H9 (cell line): ENCODE data around the gene ATP1A2. TPM values are rescaled to one million over a fixed set of nuclear protein-coding genes. Genes with fewer than 3 reads are reported as not detected.
A peak's percentile ranks its signal among the peaks of the same experiment; 100 is the strongest.

Experiments
- DNase-seq: peaks from one replicate; pipeline ENCODE4 v3.0.0-alpha.2; 2017
- H2AFZ ChIP-seq: one replicate; pipeline ENCODE4 v1.6.1; 2013; ENCODE audit warnings: mild to moderate bottlenecking, low read length, control low read depth, moderate library complexity
- H2AK5ac ChIP-seq: 2 replicates; pipeline ENCODE4 v1.6.1; 2013; ENCODE audit warnings: low read length, control low read depth, mixed read lengths; ENCODE audit not compliant: insufficient read length
- H2BK120ac ChIP-seq: one replicate; pipeline ENCODE4 v1.6.1; 2013; ENCODE audit warnings: low read depth, mild to moderate bottlenecking, low read length, control low read depth, inconsistent platforms; ENCODE audit not compliant: poor library complexity, severe bottlenecking
- H2BK12ac ChIP-seq: 2 replicates; pipeline ENCODE4 v1.6.1; 2013; ENCODE audit warnings: low read length, control low read depth, mixed read lengths, low read depth; ENCODE audit not compliant: insufficient read length
- H2BK15ac ChIP-seq: 2 replicates; pipeline ENCODE4 v1.6.1; 2013; ENCODE audit warnings: low read depth, low read length, control low read depth
- H2BK20ac ChIP-seq: one replicate; pipeline ENCODE4 v1.6.1; 2013; ENCODE audit warnings: low read depth, mild to moderate bottlenecking, low read length, control low read depth, inconsistent platforms; ENCODE audit not compliant: poor library complexity, severe bottlenecking
- H2BK5ac ChIP-seq: 2 replicates; pipeline ENCODE4 v1.6.1; 2013; ENCODE audit warnings: low read length, control low read depth, mixed read lengths; ENCODE audit not compliant: insufficient read length
- H3K14ac ChIP-seq: 2 replicates; pipeline ENCODE4 v1.6.1; 2013; ENCODE audit warnings: low read length, control low read depth; ENCODE audit not compliant: insufficient read depth
- H3K18ac ChIP-seq: 2 replicates; pipeline ENCODE4 v1.6.1; 2013; ENCODE audit warnings: low read depth, mild to moderate bottlenecking, mixed read lengths, low read length, control low read depth; ENCODE audit not compliant: insufficient read length
- H3K23ac ChIP-seq: 2 replicates; pipeline ENCODE4 v1.6.1; 2013; ENCODE audit warnings: low read length, control low read depth, mixed read lengths, low read depth; ENCODE audit not compliant: insufficient read length
- H3K23me2 ChIP-seq: 2 replicates; pipeline ENCODE4 v1.6.1; 2013; ENCODE audit warnings: low read depth, mild to moderate bottlenecking, mixed read lengths, low read length, control low read depth; ENCODE audit not compliant: insufficient read length, poor library complexity, severe bottlenecking
- H3K27ac ChIP-seq: 2 replicates; pipeline ENCODE4 v1.5.1; 2013; ENCODE audit warnings: low read length, control low read depth, mixed read lengths, low read depth; ENCODE audit not compliant: insufficient read length
- H3K27me3 ChIP-seq: 2 replicates; pipeline ENCODE4 v1.6.1; 2013; ENCODE audit warnings: low read length, control low read depth, inconsistent platforms; ENCODE audit not compliant: insufficient read depth
- H3K4ac ChIP-seq: 2 replicates; pipeline ENCODE4 v1.6.1; 2013; ENCODE audit warnings: low read depth, mild to moderate bottlenecking, control low read depth, inconsistent platforms, low read length, moderate library complexity
- H3K4me1 ChIP-seq: 2 replicates; pipeline ENCODE4 v1.6.1; 2013; ENCODE audit warnings: low read length, control low read depth, inconsistent platforms; ENCODE audit not compliant: insufficient read depth
- H3K4me2 ChIP-seq: 2 replicates; pipeline ENCODE4 v1.6.1; 2013; ENCODE audit warnings: low read length, control low read depth, mixed read lengths; ENCODE audit not compliant: insufficient read length, insufficient read depth
- H3K56ac ChIP-seq: 2 replicates; pipeline ENCODE4 v1.6.1; 2013; ENCODE audit warnings: low read depth, mild to moderate bottlenecking, mixed read lengths, low read length, control low read depth; ENCODE audit not compliant: insufficient read length
- H3K79me1 ChIP-seq: 2 replicates; pipeline ENCODE4 v1.6.1; 2013; ENCODE audit warnings: low read depth, mild to moderate bottlenecking, moderate library complexity, low read length, control low read depth, inconsistent platforms; ENCODE audit not compliant: insufficient read depth, poor library complexity, severe bottlenecking
- H3K79me2 ChIP-seq: 2 replicates; pipeline ENCODE4 v1.6.1; 2013; ENCODE audit warnings: low read length, control low read depth, inconsistent platforms; ENCODE audit not compliant: insufficient read depth
- H3K9ac ChIP-seq: 2 replicates; pipeline ENCODE4 v1.6.1; 2013; ENCODE audit warnings: low read length, control low read depth, mixed read lengths; ENCODE audit not compliant: insufficient read length; ENCODE audit errors: extremely low read depth
- H3K9me3 ChIP-seq: one replicate; pipeline ENCODE4 v1.6.1; 2013; ENCODE audit warnings: low read depth, low read length, inconsistent platforms; ENCODE audit not compliant: control insufficient read depth
- H3T11ph ChIP-seq: one replicate; pipeline ENCODE4 v1.6.1; 2013; ENCODE audit warnings: mild to moderate bottlenecking, low read length, control low read depth, inconsistent platforms
- H4K20me1 ChIP-seq: one replicate; pipeline ENCODE4 v1.6.1; 2013; ENCODE audit not compliant: control insufficient read depth, insufficient read length, insufficient read depth
- H4K5ac ChIP-seq: 2 replicates; pipeline ENCODE4 v1.6.1; 2013; ENCODE audit warnings: low read depth, mild to moderate bottlenecking, mixed read lengths, low read length, control low read depth; ENCODE audit not compliant: insufficient read length
- H4K8ac ChIP-seq: replicated peaks from 2 replicates; pipeline ENCODE4 v1.6.1; 2013; ENCODE audit warnings: low read length, control low read depth, mixed read lengths, low read depth; ENCODE audit not compliant: insufficient read length
- H4K91ac ChIP-seq: 2 replicates; pipeline ENCODE4 v1.6.1; 2013; ENCODE audit warnings: low read depth, mild to moderate bottlenecking, moderate library complexity, mixed read lengths, low read length, control low read depth; ENCODE audit not compliant: insufficient read length
- H3K27ac Mint-ChIP-seq, 3 experiments: 2 replicates in 2 of 3; 3 replicates in 1 of 3; pipeline ENCODE4 v1.8.0; 2020 to 2021; ENCODE audit warnings: mixed read lengths in 3 of 3, mild to moderate bottlenecking in 1 of 3, moderate library complexity in 1 of 3
- H3K27me3 Mint-ChIP-seq: 2 replicates; pipeline ENCODE4 v1.8.0; 2021; ENCODE audit warnings: low read depth, mild to moderate bottlenecking, moderate library complexity, mixed read lengths
- H3K36me3 Mint-ChIP-seq, 3 experiments: 2 replicates in 2 of 3; 3 replicates in 1 of 3; pipeline ENCODE4 v1.8.0; 2020 to 2021; ENCODE audit warnings: low read depth in 3 of 3, mixed read lengths in 3 of 3; ENCODE audit not compliant: insufficient read depth in 1 of 3
- H3K4me1 Mint-ChIP-seq, 2 experiments: 2 replicates each; pipeline ENCODE4 v1.8.0; 2020; ENCODE audit warnings: mixed read lengths in 2 of 2
- H3K4me3 Mint-ChIP-seq, 2 experiments: 2 replicates in 1 of 2; 3 replicates in 1 of 2; pipeline ENCODE4 v1.8.0; 2020 to 2021; ENCODE audit warnings: mild to moderate bottlenecking in 2 of 2, mixed read lengths in 2 of 2, moderate library complexity in 1 of 2
- H3K9me3 Mint-ChIP-seq, 2 experiments: 2 replicates in 1 of 2; 3 replicates in 1 of 2; pipeline ENCODE4 v1.8.0; 2020; ENCODE audit warnings: mild to moderate bottlenecking in 2 of 2, mixed read lengths in 2 of 2, moderate library complexity in 1 of 2
- WGBS: extraction: QIAGEN DNeasy Blood & Tissue Kit; methylation state at CpG from one replicate; pipeline ENCODE4 v1.1.7; 2013; ENCODE audit warnings: missing lambda C conversion rate, low lambda C conversion rate, mixed read lengths; ENCODE audit not compliant: insufficient read length; ENCODE audit errors: extremely low coverage; 5-methylcytosine and 5-hydroxymethylcytosine counted together
- total RNA-seq: library from RNA; stranded (reverse); gene quantifications from 2 replicates; pipeline ENCODE4 v1.2.1, GENCODE V29; 2021
- TF ChIP-seq, protein P1 (sequence below): fragments of 200-600 bp; sonication (generic); conservative IDR thresholded peaks from 3 replicates; pipeline ENCODE4 v1.8.0; 2021; ENCODE audit warnings: antibody characterized with exemption, mild to moderate bottlenecking

ATP1A2 gene
- total RNA-seq, 1 experiment from 2014 or later, result 3.0 TPM

DNA sequence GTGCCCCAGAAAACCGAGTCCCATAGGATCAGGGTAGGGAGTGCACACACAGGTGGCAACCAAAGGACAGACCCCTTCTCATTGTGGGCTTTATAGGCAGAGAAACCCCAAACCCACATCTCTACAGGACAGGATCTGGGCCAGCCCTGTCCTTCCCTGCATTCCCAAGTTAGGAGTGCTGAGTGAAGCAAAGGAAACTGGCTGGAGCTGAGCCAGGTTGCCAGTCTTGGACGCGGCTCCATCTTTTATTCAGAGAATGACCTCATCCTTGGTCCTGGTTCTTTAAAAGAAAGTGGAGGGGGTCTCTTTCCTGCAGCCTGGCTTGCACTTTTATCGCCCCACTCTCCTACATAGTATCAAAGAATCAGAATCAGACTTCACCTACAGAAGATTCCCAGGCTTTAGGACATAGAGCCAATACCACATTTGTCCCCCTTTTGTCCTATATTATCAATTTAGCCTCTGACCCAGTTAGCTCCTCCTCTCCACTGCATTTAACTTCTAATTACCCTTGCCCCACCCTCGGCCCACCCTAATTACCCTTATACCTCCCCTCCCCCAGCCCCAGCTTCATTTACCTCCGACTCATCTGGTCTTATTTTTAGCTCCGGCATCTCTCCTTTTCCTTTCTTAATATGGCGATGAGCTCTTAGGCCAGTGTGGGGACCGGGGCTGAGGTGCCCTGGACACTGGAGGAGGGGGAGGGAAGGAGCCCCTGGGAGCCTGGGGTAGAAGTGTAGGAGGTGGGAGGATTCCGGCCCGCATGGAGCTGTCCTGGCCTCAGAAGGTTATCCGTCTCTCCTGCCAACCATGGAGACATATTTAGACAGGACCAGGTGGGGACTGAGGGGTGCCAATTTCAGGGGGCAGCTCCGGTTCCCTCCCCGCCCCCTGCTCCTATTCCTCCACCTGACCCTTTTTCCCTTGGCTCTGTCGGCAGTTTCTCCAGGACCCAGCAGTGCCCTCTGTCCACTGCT, 74.4 kb downstream of the ATP1A2 start, which contains the start of gene CASQ1:
CASQ1 (plus strand) TSS at position 927 of the 977 bp plus-strand sequence. CDS start 177 bp downstream, outside the sequence.
- no peak within 1 kb of the TSS for H2BK12ac ChIP-seq
- Mint-ChIP-seq H3K4me1 (peaks cover 9 to 11% of the 10 kb centered on the region in 2 experiments; a peak in 3 of 4 replicates), H3K36me3 (no peaks in the 10 kb centered on the region; a peak in 1 of 7 replicates), H3K9me3 (no peaks in the 10 kb centered on the region), H3K4me3 (no peak within 1 kb of the TSS), H3K27me3 (peaks cover 25% of the 10 kb centered on the region), H3K27ac (peak within 1 kb of the TSS in 2 of 3 experiments; percentile 8 to 27; a peak in 2 of 7 replicates)
- no peak within 1 kb of the TSS for H2BK20ac ChIP-seq
- H3T11ph ChIP-seq, result no peak within 1 kb of the TSS
- no peaks in the 10 kb centered on the region for H4K20me1 ChIP-seq
- no peaks in the 10 kb centered on the region for H3K9me3 ChIP-seq
- no peak within 1 kb of the TSS for H3K4ac ChIP-seq
- no peaks in the 10 kb centered on the region for H3K79me1 ChIP-seq
- H4K8ac ChIP-seq, result no peak within 1 kb of the TSS
- no peak within 1 kb of the TSS for H3K27ac ChIP-seq
- H3K79me2 ChIP-seq, result no peaks in the 10 kb centered on the region
- DNase-seq, result no peak
- H3K56ac ChIP-seq, result no peak within 1 kb of the TSS
- H3K23ac ChIP-seq, result no peak within 1 kb of the TSS
- TF ChIP-seq, protein P1, sequence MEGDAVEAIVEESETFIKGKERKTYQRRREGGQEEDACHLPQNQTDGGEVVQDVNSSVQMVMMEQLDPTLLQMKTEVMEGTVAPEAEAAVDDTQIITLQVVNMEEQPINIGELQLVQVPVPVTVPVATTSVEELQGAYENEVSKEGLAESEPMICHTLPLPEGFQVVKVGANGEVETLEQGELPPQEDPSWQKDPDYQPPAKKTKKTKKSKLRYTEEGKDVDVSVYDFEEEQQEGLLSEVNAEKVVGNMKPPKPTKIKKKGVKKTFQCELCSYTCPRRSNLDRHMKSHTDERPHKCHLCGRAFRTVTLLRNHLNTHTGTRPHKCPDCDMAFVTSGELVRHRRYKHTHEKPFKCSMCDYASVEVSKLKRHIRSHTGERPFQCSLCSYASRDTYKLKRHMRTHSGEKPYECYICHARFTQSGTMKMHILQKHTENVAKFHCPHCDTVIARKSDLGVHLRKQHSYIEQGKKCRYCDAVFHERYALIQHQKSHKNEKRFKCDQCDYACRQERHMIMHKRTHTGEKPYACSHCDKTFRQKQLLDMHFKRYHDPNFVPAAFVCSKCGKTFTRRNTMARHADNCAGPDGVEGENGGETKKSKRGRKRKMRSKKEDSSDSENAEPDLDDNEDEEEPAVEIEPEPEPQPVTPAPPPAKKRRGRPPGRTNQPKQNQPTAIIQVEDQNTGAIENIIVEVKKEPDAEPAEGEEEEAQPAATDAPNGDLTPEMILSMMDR, result no peak
- no peak within 1 kb of the TSS for H3K18ac ChIP-seq
- H3K23me2 ChIP-seq, result no peaks in the 10 kb centered on the region
- no peaks in the 10 kb centered on the region for H3K27me3 ChIP-seq
- no CpG with 5 or more reads among the region's 15 CpGs for WGBS
- H2BK15ac ChIP-seq, result no peak within 1 kb of the TSS
- H2AK5ac ChIP-seq, result no peak within 1 kb of the TSS
- H2BK5ac ChIP-seq, result no peak within 1 kb of the TSS
- no peak within 1 kb of the TSS for H2AFZ ChIP-seq
- H3K4me1 ChIP-seq, result peaks cover 3% of the 10 kb centered on the region; the same call in 1 of the 2 replicates
- H3K4me2 ChIP-seq, result no peak within 1 kb of the TSS
- no peak within 1 kb of the TSS for H4K91ac ChIP-seq
- no peak within 1 kb of the TSS for H3K9ac ChIP-seq
- no peak within 1 kb of the TSS for H3K14ac ChIP-seq
- no peak within 1 kb of the TSS for H4K5ac ChIP-seq
- H2BK120ac ChIP-seq, result no peak within 1 kb of the TSS
